ENCODE data around the gene CERS5. TPM values are rescaled to one million over a fixed set of nuclear protein-coding genes. Genes with fewer than 3 reads are reported as not detected.

Gene CERS5
- total RNA-seq, 2 experiments from 2014 or later: 27.6 to 36.9 TPM

DNA sequence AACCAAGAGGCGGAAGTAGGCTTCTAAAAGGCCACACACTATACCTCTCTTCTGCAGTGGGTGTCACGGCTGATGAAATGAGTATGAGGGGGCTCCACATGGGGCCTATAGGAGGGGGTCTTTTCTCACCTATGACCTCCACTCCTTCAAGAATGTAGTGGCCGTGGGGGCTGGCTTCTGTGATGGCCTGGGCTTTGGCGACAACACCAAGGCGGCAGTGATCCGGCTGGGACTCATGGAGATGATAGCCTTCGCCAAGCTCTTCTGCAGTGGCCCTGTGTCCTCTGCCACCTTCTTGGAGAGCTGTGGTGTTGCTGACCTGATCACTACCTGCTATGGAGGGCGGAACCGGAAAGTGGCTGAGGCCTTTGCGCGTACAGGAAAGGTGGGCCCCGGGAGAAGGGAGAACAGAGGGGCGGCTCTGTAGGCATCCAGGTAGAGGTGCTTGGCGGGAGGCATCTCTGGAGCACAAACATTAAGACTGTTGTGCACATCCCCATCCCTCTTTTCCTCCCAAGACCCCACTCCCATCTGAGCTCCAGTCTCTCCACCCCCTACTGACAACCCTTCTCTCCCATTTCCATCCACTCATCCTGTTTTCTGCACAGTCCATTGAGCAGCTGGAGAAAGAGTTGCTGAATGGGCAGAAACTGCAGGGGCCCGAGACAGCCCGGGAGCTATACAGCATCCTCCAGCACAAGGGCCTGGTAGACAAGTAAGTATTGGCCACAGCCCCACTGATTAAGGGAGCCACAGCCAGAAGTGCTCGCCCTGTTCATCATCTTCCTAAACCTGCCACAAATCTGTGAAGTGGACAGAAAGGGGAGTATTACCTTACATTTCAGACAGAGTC lies 59.5 kb downstream of the CERS5 start:
- DNase-seq (ENCODE audit: low spot score): no peak
- H3K4me3 ChIP-seq (ENCODE audit: low read depth, low read length, poor library complexity, severe bottlenecking): no peak overlapping the region
- ChIA-PET POLR2A (interaction anchor here (0.8 to 0.9 kb wide), 2 partner anchors 18 to 93 kb away, joined by 3 to 5 read pairs; no protein-coding TSS in a partner anchor), CTCF (ENCODE audit: unreplicated experiment) (no interaction called here)
- TF ChIP-seq EZH2phosphoT487 (IDR thresholded peaks at IDR 0.05; ENCODE audit: borderline replicate concordance, low read depth, low read length) (no peak), CTCF (conservative IDR thresholded peaks at IDR 0.05; ENCODE audit: low read length) (no peak)
- no peaks in the 10 kb centered on the region for H3K36me3 ChIP-seq (ENCODE audit: insufficient read depth, low read length)
- no peaks in the 10 kb centered on the region for H3K9me3 ChIP-seq (ENCODE audit: low read length)
- H3K27ac ChIP-seq (ENCODE audit: low read depth, low read length, poor library complexity, severe bottlenecking): no peak overlapping the region
- intact Hi-C loops (cut with micrococcal nuclease; ENCODE audit: unreplicated experiment): no loop called here
- peaks cover 3% of the 10 kb centered on the region; the same call in 1 of the 2 replicates for H3K79me2 ChIP-seq (ENCODE audit: insufficient read depth, low read depth, low read length)
- no peak overlapping the region for H3K4me2 ChIP-seq (ENCODE audit: low read length)
- BruUV-seq (replicated peaks): no TSS peak
- H2AFZ ChIP-seq (ENCODE audit: low read length): no peak overlapping the region
- no peaks in the 10 kb centered on the region for H3K9me2 ChIP-seq (ENCODE audit: insufficient read depth, low read length)
- H4K20me1 ChIP-seq (ENCODE audit: insufficient read depth, low read length): no peaks in the 10 kb centered on the region
- peaks cover 24% of the 10 kb centered on the region for H3K4me1 ChIP-seq (ENCODE audit: insufficient read depth, low read length, poor library complexity, severe bottlenecking)

DNA sequence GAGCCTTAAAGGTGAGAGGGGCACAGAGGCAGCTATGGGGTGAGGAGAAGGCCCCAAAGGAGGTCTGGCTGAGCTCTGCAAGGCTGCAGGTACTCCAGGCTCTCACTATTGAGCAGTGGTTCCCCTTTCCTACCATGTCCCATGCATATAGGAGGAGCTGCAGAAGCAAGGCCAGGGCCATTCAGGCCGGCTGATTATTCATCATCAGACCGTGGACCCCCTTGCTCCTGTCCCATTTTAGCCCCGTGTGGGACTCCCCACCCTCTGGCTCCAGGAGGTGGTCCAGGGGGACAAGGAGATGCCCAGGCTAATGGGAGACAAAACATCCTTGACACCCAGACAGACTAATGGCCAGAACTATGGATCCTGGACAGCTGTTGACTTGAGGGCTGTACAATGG lies 60.3 kb downstream of the CERS5 start:
- Histone ChIP-seq H3K4me3 (ENCODE audit: low read depth, low read length, poor library complexity, severe bottlenecking) (no peak overlapping the region), H3K9me3 (ENCODE audit: low read length) (no peaks in the 10 kb centered on the region), H3K79me2 (ENCODE audit: insufficient read depth, low read depth, low read length) (no peaks in the 10 kb centered on the region), H4K20me1 (ENCODE audit: insufficient read depth, low read length) (no peaks in the 10 kb centered on the region), H3K4me2 (ENCODE audit: low read length) (no peak overlapping the region), H3K36me3 (ENCODE audit: insufficient read depth, low read length) (peaks cover under 1% of the 10 kb centered on the region; the same call in 1 of the 2 replicates), H3K4me1 (ENCODE audit: insufficient read depth, low read length, poor library complexity, severe bottlenecking) (peaks cover 24% of the 10 kb centered on the region), H2AFZ (ENCODE audit: low read length) (no peak overlapping the region), H3K27ac (ENCODE audit: low read depth, low read length, poor library complexity, severe bottlenecking) (no peak overlapping the region), H3K9me2 (ENCODE audit: insufficient read depth, low read length) (no peaks in the 10 kb centered on the region)
- POLR2A ChIA-PET: no interaction called here
- BruUV-seq (replicated peaks): no TSS peak
- TF ChIP-seq EZH2phosphoT487 (IDR thresholded peaks at IDR 0.05; ENCODE audit: borderline replicate concordance, low read depth, low read length) (no peak), CTCF (conservative IDR thresholded peaks at IDR 0.05; ENCODE audit: low read length) (no peak)
- intact Hi-C loops (cut with micrococcal nuclease; ENCODE audit: unreplicated experiment): no loop called here
- DNase-seq (ENCODE audit: low spot score): no peak
- CTCF ChIA-PET (ENCODE audit: unreplicated experiment): no interaction called here

GRCh38 chr12:50105913-50106450 lies 61.2 kb downstream of the CERS5 start:
- Histone ChIP-seq H3K9me2 (ENCODE audit: insufficient read depth, low read length) (no peaks in the 10 kb centered on the region), H3K27ac (ENCODE audit: low read depth, low read length, poor library complexity, severe bottlenecking) (no peak overlapping the region), H3K4me3 (ENCODE audit: low read depth, low read length, poor library complexity, severe bottlenecking) (no peak overlapping the region), H3K4me1 (ENCODE audit: insufficient read depth, low read length, poor library complexity, severe bottlenecking) (peaks cover 19% of the 10 kb centered on the region), H3K4me2 (ENCODE audit: low read length) (no peak overlapping the region), H3K79me2 (ENCODE audit: insufficient read depth, low read depth, low read length) (no peaks in the 10 kb centered on the region), H3K9me3 (ENCODE audit: low read length) (no peaks in the 10 kb centered on the region), H2AFZ (ENCODE audit: low read length) (no peak overlapping the region), H4K20me1 (ENCODE audit: insufficient read depth, low read length) (no peaks in the 10 kb centered on the region), H3K36me3 (ENCODE audit: insufficient read depth, low read length) (peaks cover 6% of the 10 kb centered on the region; the same call in 1 of the 2 replicates)
- intact Hi-C loops (cut with micrococcal nuclease; ENCODE audit: unreplicated experiment): no loop called here
- CTCF ChIA-PET (ENCODE audit: unreplicated experiment): no interaction called here
- POLR2A ChIA-PET: no interaction called here
- DNase-seq (ENCODE audit: low spot score): no peak
- TF ChIP-seq CTCF (conservative IDR thresholded peaks at IDR 0.05; ENCODE audit: low read length) (no peak), EZH2phosphoT487 (IDR thresholded peaks at IDR 0.05; ENCODE audit: borderline replicate concordance, low read depth, low read length) (no peak)
- BruUV-seq (replicated peaks): no TSS peak
